ENCODE results near the gene FKBP1A.

DNA sequence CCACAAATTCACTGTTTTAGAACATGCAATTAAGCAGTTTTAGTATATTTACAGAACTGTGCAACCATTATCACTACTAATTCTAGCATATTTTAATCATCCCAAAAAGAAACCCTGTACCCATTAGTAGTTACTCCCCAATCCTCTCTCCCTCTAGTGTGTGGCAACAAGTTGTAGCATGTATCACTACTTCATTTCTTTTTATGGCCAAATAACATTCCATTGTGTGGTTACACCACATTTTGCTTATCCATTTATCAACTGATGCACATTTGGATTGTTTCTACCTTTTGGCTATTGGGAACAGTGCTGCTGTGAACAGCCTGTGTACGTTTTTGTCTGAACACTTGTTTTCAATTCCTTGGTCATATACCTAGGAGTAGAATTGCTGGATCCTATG, 31.5 kb upstream of the FKBP1A start:
- no peak for TF ChIP-seq POLR2A (IDR thresholded peaks at IDR 0.05)
- TF ChIP-seq, protein P1, sequence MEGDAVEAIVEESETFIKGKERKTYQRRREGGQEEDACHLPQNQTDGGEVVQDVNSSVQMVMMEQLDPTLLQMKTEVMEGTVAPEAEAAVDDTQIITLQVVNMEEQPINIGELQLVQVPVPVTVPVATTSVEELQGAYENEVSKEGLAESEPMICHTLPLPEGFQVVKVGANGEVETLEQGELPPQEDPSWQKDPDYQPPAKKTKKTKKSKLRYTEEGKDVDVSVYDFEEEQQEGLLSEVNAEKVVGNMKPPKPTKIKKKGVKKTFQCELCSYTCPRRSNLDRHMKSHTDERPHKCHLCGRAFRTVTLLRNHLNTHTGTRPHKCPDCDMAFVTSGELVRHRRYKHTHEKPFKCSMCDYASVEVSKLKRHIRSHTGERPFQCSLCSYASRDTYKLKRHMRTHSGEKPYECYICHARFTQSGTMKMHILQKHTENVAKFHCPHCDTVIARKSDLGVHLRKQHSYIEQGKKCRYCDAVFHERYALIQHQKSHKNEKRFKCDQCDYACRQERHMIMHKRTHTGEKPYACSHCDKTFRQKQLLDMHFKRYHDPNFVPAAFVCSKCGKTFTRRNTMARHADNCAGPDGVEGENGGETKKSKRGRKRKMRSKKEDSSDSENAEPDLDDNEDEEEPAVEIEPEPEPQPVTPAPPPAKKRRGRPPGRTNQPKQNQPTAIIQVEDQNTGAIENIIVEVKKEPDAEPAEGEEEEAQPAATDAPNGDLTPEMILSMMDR (IDR thresholded peaks at IDR 0.05) = no peak
